ENCODE data around the gene ABCC4.

DNA sequence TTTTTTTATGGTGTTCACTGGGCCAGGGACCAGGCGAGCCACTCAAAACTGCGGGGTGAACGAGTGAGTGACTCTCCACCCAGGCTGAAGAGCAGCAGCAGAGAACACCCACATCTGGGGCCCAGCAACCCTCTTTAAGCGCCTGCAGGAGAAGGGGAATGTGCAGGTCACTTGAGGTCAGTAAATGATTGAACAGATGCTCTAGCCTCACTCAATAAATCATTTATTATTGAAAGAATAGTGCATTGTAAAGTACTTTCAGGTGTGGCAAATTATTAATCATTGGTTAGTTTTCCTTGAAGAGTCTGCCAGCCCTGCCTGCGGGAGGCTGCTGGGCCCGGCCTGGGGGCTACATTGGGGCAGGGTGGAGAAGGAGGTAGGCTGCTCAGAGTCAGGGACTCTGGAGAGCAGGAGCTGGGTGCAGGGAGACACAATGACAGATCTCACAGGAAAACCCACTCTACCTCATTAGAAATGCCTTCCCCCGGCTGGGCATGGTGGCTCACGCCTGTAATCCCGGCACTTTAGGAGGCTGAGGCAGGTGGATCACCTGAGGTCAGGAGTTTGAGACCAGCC lies 42.5 kb downstream of the ABCC4 start:
- TF ChIP-seq, protein P1, sequence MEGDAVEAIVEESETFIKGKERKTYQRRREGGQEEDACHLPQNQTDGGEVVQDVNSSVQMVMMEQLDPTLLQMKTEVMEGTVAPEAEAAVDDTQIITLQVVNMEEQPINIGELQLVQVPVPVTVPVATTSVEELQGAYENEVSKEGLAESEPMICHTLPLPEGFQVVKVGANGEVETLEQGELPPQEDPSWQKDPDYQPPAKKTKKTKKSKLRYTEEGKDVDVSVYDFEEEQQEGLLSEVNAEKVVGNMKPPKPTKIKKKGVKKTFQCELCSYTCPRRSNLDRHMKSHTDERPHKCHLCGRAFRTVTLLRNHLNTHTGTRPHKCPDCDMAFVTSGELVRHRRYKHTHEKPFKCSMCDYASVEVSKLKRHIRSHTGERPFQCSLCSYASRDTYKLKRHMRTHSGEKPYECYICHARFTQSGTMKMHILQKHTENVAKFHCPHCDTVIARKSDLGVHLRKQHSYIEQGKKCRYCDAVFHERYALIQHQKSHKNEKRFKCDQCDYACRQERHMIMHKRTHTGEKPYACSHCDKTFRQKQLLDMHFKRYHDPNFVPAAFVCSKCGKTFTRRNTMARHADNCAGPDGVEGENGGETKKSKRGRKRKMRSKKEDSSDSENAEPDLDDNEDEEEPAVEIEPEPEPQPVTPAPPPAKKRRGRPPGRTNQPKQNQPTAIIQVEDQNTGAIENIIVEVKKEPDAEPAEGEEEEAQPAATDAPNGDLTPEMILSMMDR (conservative IDR thresholded peaks at IDR 0.05): no peak
- no peak for TF ChIP-seq EZH2 (IDR thresholded peaks at IDR 0.05; ENCODE audit: low read depth)

Measured in PC-9 (cell line).